H1 (cell line): ENCODE data around the gene RNF113B. TPM values are rescaled to one million over a fixed set of nuclear protein-coding genes. Genes with fewer than 3 reads are reported as not detected.

Experiments used
- CBX8 ChIP-seq: fragments of 300-800, 300-1000 bp; sonication (generic); IDR thresholded peaks from 2 replicates; pipeline ENCODE4 v1.7.1; 2016; ENCODE audit warnings: low read depth, low read length, borderline replicate concordance
- CHD7 ChIP-seq: fragments of 300-600 bp; sonication (generic); IDR thresholded peaks from 2 replicates; pipeline ENCODE4 v1.7.1; 2012; ENCODE audit warnings: low read length, moderate library complexity, mild to moderate bottlenecking, inconsistent platforms; ENCODE audit not compliant: insufficient replicate concordance
- EGR1 ChIP-seq: IDR thresholded peaks from 2 replicates; pipeline ENCODE4 v1.6.1; 2011; ENCODE audit warnings: low read depth, low read length, borderline replicate concordance
- HDAC2 ChIP-seq, 2 experiments: fragments of 300-600 bp in 1 of 2; sonication (generic) in 1 of 2; IDR thresholded peaks; 2 replicates each; pipeline ENCODE4 v1.6.1; 2011 to 2012; ENCODE audit warnings: low read depth in 2 of 2, low read length in 2 of 2, mild to moderate bottlenecking in 2 of 2, moderate library complexity in 2 of 2, borderline replicate concordance in 1 of 2, inconsistent platforms in 1 of 2
- HDAC6 ChIP-seq: IDR thresholded peaks from one replicate; pipeline ENCODE4 v1.7.1; 2012; ENCODE audit warnings: low read depth, mild to moderate bottlenecking, inconsistent platforms, low read length, moderate library complexity
- MAFK ChIP-seq: IDR thresholded peaks from 2 replicates; pipeline ENCODE4 v1.6.1; 2012; ENCODE audit warnings: low read depth, mild to moderate bottlenecking, improper control_type of control experiment, low read length
- POLR2A ChIP-seq, 2 experiments: IDR thresholded peaks; 1 replicate in 1 of 2; 2 replicates in 1 of 2; pipeline ENCODE4 v1.6.1; 2011; ENCODE audit warnings: low read depth in 2 of 2, low read length in 2 of 2, mild to moderate bottlenecking in 2 of 2; ENCODE audit errors: control extremely low read depth in 1 of 2
- SAP30 ChIP-seq: fragments of 300-600 bp; sonication (generic); IDR thresholded peaks from 2 replicates; pipeline ENCODE4 v1.7.1; 2012; ENCODE audit warnings: low read length, moderate library complexity, mild to moderate bottlenecking, inconsistent platforms; ENCODE audit not compliant: insufficient read depth, insufficient replicate concordance
- SIRT6 ChIP-seq: IDR thresholded peaks from one replicate; pipeline ENCODE4 v1.7.1; 2012; ENCODE audit warnings: low read length, inconsistent platforms
- SUZ12 ChIP-seq: fragments of 200-600 bp; sonication (generic); IDR thresholded peaks from 2 replicates; pipeline ENCODE4 v1.6.1; 2012; ENCODE audit warnings: mild to moderate bottlenecking, inconsistent platforms, low read length, moderate library complexity, mixed read lengths
- polyA plus RNA-seq, 7 experiments: library from polyadenylated mRNA; depleted of rRNA in 3 of 7; stranded (reverse) in 5 of 7; unstranded in 2 of 7; fragments of >200 nt in 5 of 7; fragments of 200-250 nt in 2 of 7; gene quantifications; 1 replicate in 5 of 7; 2 replicates in 1 of 7; 4 replicates in 1 of 7; pipeline versions ENCODE4 v1.2.1 to v1.2.3, GENCODE V29; 2011 to 2013; ENCODE audit warnings: missing spikeins in 2 of 7, mixed read lengths in 2 of 7
- total RNA-seq: library from RNA; stranded (reverse); fragmentation: NEBNext Ultra II Directional; extraction: Animal tissue kit (Norgen Biotek cat#: 25700); gene quantifications from 2 replicates; pipeline ENCODE4 v1.2.1, GENCODE V29; 2021

RNF113B gene
- total and polyA plus RNA-seq, 2 of the 8 experiments (the other 6 are each of a cell fraction or from before 2014, with no cell fraction given): not detected

GRCh38 chr13:98155475-98156109, 21.5 kb downstream of the RNF113B start (continued):
- TF ChIP-seq CHD7: no peak
- no peak for TF ChIP-seq SAP30
- TF ChIP-seq EGR1: no peak
- no peak for TF ChIP-seq POLR2A (IDR thresholded peaks at IDR 0.05; ENCODE audit: control extremely low read depth in 1 of 2, low read depth in 2 of 2, low read length in 2 of 2)
- no peak for TF ChIP-seq MAFK
- TF ChIP-seq SUZ12: no peak
- TF ChIP-seq SIRT6: no peak
- no peak for TF ChIP-seq HDAC2 (IDR thresholded peaks at IDR 0.05; ENCODE audit: borderline replicate concordance in 1 of 2, low read depth in 2 of 2, low read length in 2 of 2)
- TF ChIP-seq HDAC6: no peak
- no peak for TF ChIP-seq CBX8
